Measurements from ENCODE around the gene KLHL26. TPM values are rescaled to one million over a fixed set of nuclear protein-coding genes. Genes with fewer than 3 reads are reported as not detected.

The KLHL26 gene
- total RNA-seq, 1 experiment from 2014 or later: 8.4 TPM

- TF ChIP-seq, protein P1, sequence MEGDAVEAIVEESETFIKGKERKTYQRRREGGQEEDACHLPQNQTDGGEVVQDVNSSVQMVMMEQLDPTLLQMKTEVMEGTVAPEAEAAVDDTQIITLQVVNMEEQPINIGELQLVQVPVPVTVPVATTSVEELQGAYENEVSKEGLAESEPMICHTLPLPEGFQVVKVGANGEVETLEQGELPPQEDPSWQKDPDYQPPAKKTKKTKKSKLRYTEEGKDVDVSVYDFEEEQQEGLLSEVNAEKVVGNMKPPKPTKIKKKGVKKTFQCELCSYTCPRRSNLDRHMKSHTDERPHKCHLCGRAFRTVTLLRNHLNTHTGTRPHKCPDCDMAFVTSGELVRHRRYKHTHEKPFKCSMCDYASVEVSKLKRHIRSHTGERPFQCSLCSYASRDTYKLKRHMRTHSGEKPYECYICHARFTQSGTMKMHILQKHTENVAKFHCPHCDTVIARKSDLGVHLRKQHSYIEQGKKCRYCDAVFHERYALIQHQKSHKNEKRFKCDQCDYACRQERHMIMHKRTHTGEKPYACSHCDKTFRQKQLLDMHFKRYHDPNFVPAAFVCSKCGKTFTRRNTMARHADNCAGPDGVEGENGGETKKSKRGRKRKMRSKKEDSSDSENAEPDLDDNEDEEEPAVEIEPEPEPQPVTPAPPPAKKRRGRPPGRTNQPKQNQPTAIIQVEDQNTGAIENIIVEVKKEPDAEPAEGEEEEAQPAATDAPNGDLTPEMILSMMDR (conservative IDR thresholded peaks at IDR 0.05; ENCODE audit: low read depth, low read length): no peak
- no peak for TF ChIP-seq EZH2phosphoT487 (IDR thresholded peaks at IDR 0.05; ENCODE audit: borderline replicate concordance, low read length)
- no peak for TF ChIP-seq EZH2 (IDR thresholded peaks at IDR 0.05; ENCODE audit: low read length, unreplicated experiment)
- Histone ChIP-seq H3K27me3 (ENCODE audit: low read length) (no peaks in the 10 kb centered on the region), H3K79me2 (ENCODE audit: low read length) (no peaks in the 10 kb centered on the region), H3K9me2 (replicated peaks; ENCODE audit: low read length) (no peaks in the 10 kb centered on the region), H3K9ac (ENCODE audit: low read length) (no peak overlapping the region), H3K36me3 (ENCODE audit: low read depth, low read length) (no peaks in the 10 kb centered on the region), H3F3A (ENCODE audit: low read length, unreplicated experiment) (no peaks in the 10 kb centered on the region), H3K9me3 (ENCODE audit: low read length) (no peaks in the 10 kb centered on the region), H3K27ac (ENCODE audit: low read length) (no peak overlapping the region), H3K4me1 (ENCODE audit: insufficient read depth, low read length) (no peaks in the 10 kb centered on the region), H4K20me1 (ENCODE audit: low read length) (no peaks in the 10 kb centered on the region), H3K4me2 (ENCODE audit: low read length) (no peak overlapping the region), H2AFZ (ENCODE audit: low read length) (no peak overlapping the region), H3K4me3 (ENCODE audit: low read length) (no peak overlapping the region)
- ATAC-seq (no peak), DNase-seq (no peak)
- intact Hi-C loops (cut with micrococcal nuclease): no loop called here
- ChIA-PET CTCF (no interaction called here), POLR2A (ENCODE audit: unreplicated experiment) (no interaction called here)
- BruUV-seq (replicated peaks): no TSS peak
Measured at GRCh38 chr19:18655173-18655844, 18.5 kb downstream of the KLHL26 start.

- Histone ChIP-seq H3K9ac (ENCODE audit: low read length) (no peak overlapping the region), H4K20me1 (ENCODE audit: low read length) (no peaks in the 10 kb centered on the region), H3K9me3 (ENCODE audit: low read length) (no peaks in the 10 kb centered on the region), H3K4me3 (ENCODE audit: low read length) (no peak overlapping the region), H3F3A (ENCODE audit: low read length, unreplicated experiment) (no peaks in the 10 kb centered on the region), H3K27me3 (ENCODE audit: low read length) (no peaks in the 10 kb centered on the region), H3K9me2 (replicated peaks; ENCODE audit: low read length) (no peaks in the 10 kb centered on the region), H3K4me1 (ENCODE audit: insufficient read depth, low read length) (no peaks in the 10 kb centered on the region), H3K36me3 (ENCODE audit: low read depth, low read length) (no peaks in the 10 kb centered on the region), H2AFZ (ENCODE audit: low read length) (no peak overlapping the region), H3K4me2 (ENCODE audit: low read length) (no peak overlapping the region), H3K79me2 (ENCODE audit: low read length) (no peaks in the 10 kb centered on the region), H3K27ac (ENCODE audit: low read length) (no peak overlapping the region)
- CTCF ChIA-PET: no interaction called here
- POLR2A ChIA-PET (ENCODE audit: unreplicated experiment): no interaction called here
- BruUV-seq (replicated peaks): no TSS peak
- DNase-seq (no peak), ATAC-seq (no peak)
- intact Hi-C loops (cut with micrococcal nuclease): no loop called here
- TF ChIP-seq EZH2phosphoT487 (IDR thresholded peaks at IDR 0.05; ENCODE audit: borderline replicate concordance, low read length) (no peak), EZH2 (IDR thresholded peaks at IDR 0.05; ENCODE audit: low read length, unreplicated experiment) (no peak)
- TF ChIP-seq, protein P1 (conservative IDR thresholded peaks at IDR 0.05; ENCODE audit: low read depth, low read length): no peak
Measured at GRCh38 chr19:18656337-18657086, 19.7 kb downstream of the KLHL26 start.
